SK-N-MC (cell line): ENCODE measurements around the gene JAKMIP1.

Source experiments
- EZH2 ChIP-seq: fragments of 200-600 bp; sonication (generic); IDR thresholded peaks from one replicate; pipeline ENCODE4 v1.6.1; 2017; ENCODE audit warnings: antibody characterized with exemption
- POLR2AphosphoS5 ChIP-seq: IDR thresholded peaks from 2 replicates; pipeline ENCODE4 v1.6.1; 2012; ENCODE audit warnings: mild to moderate bottlenecking, low read depth, low read length, borderline replicate concordance

DNA sequence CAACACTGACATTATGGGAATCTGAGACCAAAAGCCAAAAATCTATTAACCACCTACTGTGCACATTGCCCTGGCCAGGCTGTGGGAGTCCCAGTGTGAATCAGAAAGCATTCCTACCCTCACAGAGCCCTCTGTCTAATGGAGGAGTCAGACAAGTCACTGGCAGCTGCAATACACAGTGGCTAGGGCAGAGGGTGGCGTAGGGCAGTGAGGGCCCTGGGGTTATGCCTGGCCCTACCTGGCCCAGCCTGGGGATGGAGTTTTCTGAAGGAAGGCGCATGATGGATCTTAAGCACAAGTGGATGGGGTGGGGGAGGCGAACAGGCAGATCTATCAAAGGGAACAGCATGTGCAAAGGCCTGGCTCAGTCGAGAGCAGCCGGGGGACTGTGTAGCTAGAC, 10.8 kb downstream of the JAKMIP1 start:
- no peak for TF ChIP-seq POLR2AphosphoS5
- TF ChIP-seq EZH2, result no peak
